WTC11 (cell line): ENCODE measurements around the gene LZIC. TPM values are rescaled to one million over a fixed set of nuclear protein-coding genes. Genes with fewer than 3 reads are reported as not detected.
"Not testable (repeated sequence)": the region's sequence is repeated elsewhere in the genome, so short reads cannot be mapped to it uniquely, and the experiment has no call there.

ENCODE experiments used
- ATAC-seq: fragments of 200-7000 bp; cut with Tn5 transposase; 2 replicates; pipeline ENCODE4 v1.10.0; 2021; ENCODE audit warnings: mild to moderate bottlenecking, moderate library complexity
- CTCF ChIA-PET: fragments of 300-600 bp; sonication (Branson Sonifier 250); formaldehyde crosslinking; loops from one replicate; lab custom pipeline; 2021; ENCODE audit warnings: antibody characterized with exemption; lab: Charles Lee
- POLR2A ChIA-PET: fragments of 350-600 bp; sonication (Branson Sonifier 250); formaldehyde crosslinking; loops from one replicate; lab custom pipeline; 2021; ENCODE audit warnings: antibody characterized with exemption; lab: Charles Lee
- DNase-seq: peaks from one replicate; pipeline ENCODE4 v3.0.0; 2021; ENCODE audit warnings: low spot score
- H3K27ac Mint-ChIP-seq: 2 replicates; pipeline ENCODE4 v1.8.0; 2021; ENCODE audit warnings: mixed read lengths
- H3K27me3 Mint-ChIP-seq: 2 replicates; pipeline ENCODE4 v1.8.0; 2021; ENCODE audit warnings: low read depth, mild to moderate bottlenecking, moderate library complexity, mixed read lengths
- H3K36me3 Mint-ChIP-seq: 2 replicates; pipeline ENCODE4 v1.8.0; 2021; ENCODE audit warnings: mixed read lengths
- H3K4me1 Mint-ChIP-seq: 2 replicates; pipeline ENCODE4 v1.8.0; 2022; ENCODE audit warnings: mixed read lengths
- H3K4me3 Mint-ChIP-seq: 2 replicates; pipeline ENCODE4 v1.8.0; 2021; ENCODE audit warnings: mild to moderate bottlenecking, moderate library complexity, mixed read lengths
- H3K9me3 Mint-ChIP-seq: 2 replicates; pipeline ENCODE4 v1.8.0; 2021; ENCODE audit warnings: mixed read lengths
- AFF4 ChIP-seq: sonication (generic); formaldehyde crosslinking; IDR thresholded peaks from 2 replicates; pipeline ENCODE4 v1.8.1; 2023; ENCODE audit warnings: mild to moderate bottlenecking, missing genetic modification reagents, borderline replicate concordance
- ATF1 ChIP-seq: sonication (generic); formaldehyde crosslinking; IDR thresholded peaks from 2 replicates; pipeline ENCODE4 v1.8.1; 2023; ENCODE audit warnings: mild to moderate bottlenecking, moderate library complexity, missing genetic modification reagents
- CREM ChIP-seq: sonication (generic); formaldehyde crosslinking; IDR thresholded peaks from 2 replicates; pipeline ENCODE4 v1.8.1; 2022; ENCODE audit warnings: mild to moderate bottlenecking, missing genetic modification reagents, moderate library complexity
- FOXP4 ChIP-seq: sonication (generic); formaldehyde crosslinking; IDR thresholded peaks from 2 replicates; pipeline ENCODE4 v1.8.0; 2022; ENCODE audit warnings: mild to moderate bottlenecking, missing genetic modification reagents
- GTF2I ChIP-seq: fragments of 250-450 bp; sonication (Bioruptor Pico); conservative IDR thresholded peaks from 2 replicates; pipeline ENCODE4 v1.4.0; 2021; ENCODE audit warnings: mild to moderate bottlenecking
- HMGA2 ChIP-seq: fragments of 250-450 bp; sonication (Bioruptor Pico); IDR thresholded peaks from 2 replicates; pipeline ENCODE4 v1.4.0; 2021; ENCODE audit warnings: mild to moderate bottlenecking, moderate library complexity
- HMGXB4 ChIP-seq: sonication (generic); formaldehyde crosslinking; IDR thresholded peaks from 2 replicates; pipeline ENCODE4 v1.8.1; 2023; ENCODE audit warnings: mild to moderate bottlenecking, moderate library complexity, missing genetic modification reagents
- MLX ChIP-seq: sonication (generic); formaldehyde crosslinking; IDR thresholded peaks from 2 replicates; pipeline ENCODE4 v1.8.1; 2023; ENCODE audit warnings: mild to moderate bottlenecking, missing genetic modification reagents, moderate library complexity
- MXD4 ChIP-seq: fragments of 250-450 bp; sonication (Bioruptor Pico); IDR thresholded peaks from 2 replicates; pipeline ENCODE4 v1.8.0; 2021; ENCODE audit warnings: mild to moderate bottlenecking, moderate library complexity, borderline replicate concordance
- NFE2L1 ChIP-seq: sonication (generic); formaldehyde crosslinking; IDR thresholded peaks from 2 replicates; pipeline ENCODE4 v1.8.1; 2023; ENCODE audit warnings: missing genetic modification reagents
- TEAD4 ChIP-seq: sonication (generic); formaldehyde crosslinking; IDR thresholded peaks from 2 replicates; pipeline ENCODE4 v1.8.0; 2022; ENCODE audit warnings: mild to moderate bottlenecking, missing genetic modification reagents
- ZNF121 ChIP-seq: sonication (generic); formaldehyde crosslinking; IDR thresholded peaks from 2 replicates; pipeline ENCODE4 v1.8.0; 2023; ENCODE audit warnings: missing genetic modification reagents
- total RNA-seq: library from RNA; stranded (reverse); gene quantifications from 3 replicates; pipeline ENCODE4 v1.2.3, GENCODE V29; 2021
- TF ChIP-seq, protein P1 (sequence below): sonication (generic); formaldehyde crosslinking; IDR thresholded peaks from 2 replicates; pipeline ENCODE4 v1.8.0; 2023; ENCODE audit warnings: missing genetic modification reagents, mild to moderate bottlenecking, borderline replicate concordance

The LZIC gene
- total RNA-seq, 1 experiment from 2014 or later, result 16.9 TPM

DNA sequence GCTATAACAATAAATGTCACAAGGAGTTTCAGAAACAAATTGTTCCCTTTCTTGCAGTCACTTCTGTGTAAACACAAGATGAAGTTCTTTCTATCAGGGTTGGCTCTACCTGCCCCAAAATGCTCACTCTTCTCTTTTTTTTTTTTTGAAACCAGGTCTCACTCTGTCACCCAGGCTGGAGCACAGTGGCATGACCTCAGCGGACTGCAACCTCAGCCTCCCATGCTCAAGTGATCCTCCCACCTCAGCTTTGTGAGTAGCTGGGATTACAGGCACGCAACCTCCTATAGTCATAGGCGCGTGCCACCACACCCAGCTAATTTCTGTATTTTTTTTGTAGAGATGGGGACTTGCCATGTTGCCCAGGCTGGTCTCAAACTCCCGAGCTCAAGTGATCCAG, 22.6 kb downstream of the LZIC start (continued):
- TF ChIP-seq, protein P1, sequence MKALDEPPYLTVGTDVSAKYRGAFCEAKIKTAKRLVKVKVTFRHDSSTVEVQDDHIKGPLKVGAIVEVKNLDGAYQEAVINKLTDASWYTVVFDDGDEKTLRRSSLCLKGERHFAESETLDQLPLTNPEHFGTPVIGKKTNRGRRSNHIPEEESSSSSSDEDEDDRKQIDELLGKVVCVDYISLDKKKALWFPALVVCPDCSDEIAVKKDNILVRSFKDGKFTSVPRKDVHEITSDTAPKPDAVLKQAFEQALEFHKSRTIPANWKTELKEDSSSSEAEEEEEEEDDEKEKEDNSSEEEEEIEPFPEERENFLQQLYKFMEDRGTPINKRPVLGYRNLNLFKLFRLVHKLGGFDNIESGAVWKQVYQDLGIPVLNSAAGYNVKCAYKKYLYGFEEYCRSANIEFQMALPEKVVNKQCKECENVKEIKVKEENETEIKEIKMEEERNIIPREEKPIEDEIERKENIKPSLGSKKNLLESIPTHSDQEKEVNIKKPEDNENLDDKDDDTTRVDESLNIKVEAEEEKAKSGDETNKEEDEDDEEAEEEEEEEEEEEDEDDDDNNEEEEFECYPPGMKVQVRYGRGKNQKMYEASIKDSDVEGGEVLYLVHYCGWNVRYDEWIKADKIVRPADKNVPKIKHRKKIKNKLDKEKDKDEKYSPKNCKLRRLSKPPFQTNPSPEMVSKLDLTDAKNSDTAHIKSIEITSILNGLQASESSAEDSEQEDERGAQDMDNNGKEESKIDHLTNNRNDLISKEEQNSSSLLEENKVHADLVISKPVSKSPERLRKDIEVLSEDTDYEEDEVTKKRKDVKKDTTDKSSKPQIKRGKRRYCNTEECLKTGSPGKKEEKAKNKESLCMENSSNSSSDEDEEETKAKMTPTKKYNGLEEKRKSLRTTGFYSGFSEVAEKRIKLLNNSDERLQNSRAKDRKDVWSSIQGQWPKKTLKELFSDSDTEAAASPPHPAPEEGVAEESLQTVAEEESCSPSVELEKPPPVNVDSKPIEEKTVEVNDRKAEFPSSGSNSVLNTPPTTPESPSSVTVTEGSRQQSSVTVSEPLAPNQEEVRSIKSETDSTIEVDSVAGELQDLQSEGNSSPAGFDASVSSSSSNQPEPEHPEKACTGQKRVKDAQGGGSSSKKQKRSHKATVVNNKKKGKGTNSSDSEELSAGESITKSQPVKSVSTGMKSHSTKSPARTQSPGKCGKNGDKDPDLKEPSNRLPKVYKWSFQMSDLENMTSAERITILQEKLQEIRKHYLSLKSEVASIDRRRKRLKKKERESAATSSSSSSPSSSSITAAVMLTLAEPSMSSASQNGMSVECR (CRISPR knock-in tag), result no peak
- TF ChIP-seq GTF2I (CRISPR knock-in tag), result no peak
- no peak for TF ChIP-seq TEAD4 (CRISPR knock-in tag)

DNA sequence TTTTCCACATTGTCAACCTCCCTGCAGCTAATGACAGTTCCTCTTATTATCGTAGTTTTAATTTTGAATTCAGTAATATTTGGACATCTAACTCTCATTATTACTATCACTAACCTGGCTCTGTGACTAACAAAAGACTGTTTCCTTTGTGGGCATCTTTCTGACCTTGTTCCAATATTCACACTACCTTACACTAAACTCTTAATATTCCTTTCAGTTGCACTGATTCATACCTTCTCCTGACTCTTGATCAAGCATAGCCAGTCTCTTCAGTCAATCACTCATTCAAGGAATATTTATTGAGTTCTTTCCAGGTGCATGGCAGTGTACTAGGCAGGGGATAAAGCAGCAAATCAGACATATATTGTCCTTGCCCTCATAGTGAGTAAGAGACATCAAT, 25.3 kb downstream of the LZIC start:
- no peak for DNase-seq
- H3K27me3 Mint-ChIP-seq, result no peaks in the 10 kb centered on the region
- no peaks in the 10 kb centered on the region for H3K36me3 Mint-ChIP-seq
- peaks cover 16% of the 10 kb centered on the region for H3K4me1 Mint-ChIP-seq
- TF ChIP-seq AFF4 (CRISPR knock-in tag), result no peak
- no peak for TF ChIP-seq NFE2L1 (CRISPR knock-in tag)
- no peaks in the 10 kb centered on the region for H3K9me3 Mint-ChIP-seq
- H3K27ac Mint-ChIP-seq, result no peak overlapping the region
- no peak overlapping the region for H3K4me3 Mint-ChIP-seq
- no peak for ATAC-seq
- ChIA-PET POLR2A (no interaction called here), CTCF (no interaction called here)

DNA sequence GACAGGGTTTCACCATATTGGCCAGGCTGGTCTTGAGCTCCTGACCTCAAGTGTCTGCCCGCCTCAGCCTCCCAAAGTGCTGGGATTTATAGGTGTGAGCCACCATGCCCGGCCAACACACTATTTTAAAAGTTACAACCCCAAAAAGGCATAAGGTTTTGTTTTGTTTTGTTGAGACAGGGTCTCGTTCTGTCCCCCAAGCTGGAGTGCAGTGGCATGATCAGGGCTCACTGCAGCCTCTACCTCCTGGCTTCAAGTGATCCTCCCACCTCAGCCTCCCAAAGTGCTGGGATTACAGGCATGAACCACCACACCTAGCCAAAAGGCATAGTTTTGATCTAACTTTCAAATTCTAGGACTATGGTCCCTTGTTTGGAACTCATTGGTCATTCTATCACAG, 25.7 kb downstream of the LZIC start:
- H3K4me1 Mint-ChIP-seq, result peaks cover 16% of the 10 kb centered on the region
- H3K36me3 Mint-ChIP-seq, H3K9me3 Mint-ChIP-seq, DNase-seq, H3K27me3 Mint-ChIP-seq, ATAC-seq, H3K4me3 Mint-ChIP-seq, H3K27ac Mint-ChIP-seq, POLR2A ChIA-PET: not testable (repeated sequence)
- CTCF ChIA-PET, result interaction anchor here (1.0 kb wide), 1 partner anchor 50 kb away, joined by 4 read pairs; no protein-coding TSS in a partner anchor

DNA sequence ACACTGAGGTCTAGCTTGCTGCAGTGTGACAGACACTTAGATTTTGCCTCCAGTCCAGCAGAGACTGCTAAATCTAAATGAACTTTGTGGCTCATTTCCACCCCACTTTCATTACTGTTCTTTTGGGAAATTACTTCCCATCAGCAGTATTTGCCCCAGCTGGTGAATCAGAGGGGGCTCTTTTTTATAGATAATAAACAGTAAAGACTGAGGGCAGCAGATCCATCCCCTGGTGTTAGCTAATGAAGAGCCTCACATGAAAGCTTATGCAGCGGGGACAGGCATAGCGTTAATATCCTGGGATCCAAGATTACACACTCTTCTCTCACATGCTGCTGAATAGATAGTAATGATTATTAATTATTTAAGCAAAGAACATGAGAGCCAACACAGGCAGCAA, 26.7 kb downstream of the LZIC start:
- Mint-ChIP-seq H3K4me3 (no peak overlapping the region), H3K27ac (no peak overlapping the region), H3K27me3 (no peaks in the 10 kb centered on the region), H3K4me1 (peaks cover 16% of the 10 kb centered on the region), H3K36me3 (no peaks in the 10 kb centered on the region), H3K9me3 (no peaks in the 10 kb centered on the region)
- TF ChIP-seq ZNF121 (no peak), CREM (CRISPR knock-in tag) (no peak), HMGA2 (no peak), HMGXB4 (CRISPR knock-in tag) (no peak), ATF1 (CRISPR knock-in tag) (no peak), MXD4 (CRISPR knock-in tag) (no peak), MLX (CRISPR knock-in tag) (no peak), NFE2L1 (CRISPR knock-in tag) (no peak), FOXP4 (CRISPR knock-in tag) (no peak)
- DNase-seq, result no peak
- POLR2A ChIA-PET, result interaction anchor here (0.6 kb wide), 1 partner anchor 27 kb away, joined by 3 read pairs; the partner anchor contains the start of genes LZIC and NMNAT1
- CTCF ChIA-PET, result interaction anchor here (0.7 to 1.1 kb wide), 6 partner anchors 8 to 49 kb away, joined by 3 to 5 read pairs (median 4); partner anchors contain the start of genes LZIC and NMNAT1
- ATAC-seq, result no peak
